Thoracic aorta (tissue), 2 donors: Measurements from ENCODE around the gene SLC26A6. TPM values are rescaled to one million over a fixed set of nuclear protein-coding genes. Genes with fewer than 3 reads are reported as not detected.

Experiments used
- ATAC-seq: fragments of 150-250 bp; one replicate; pipeline ENCODE4 v1.8.0; 2017; ENCODE audit warnings: low read depth; ENCODE audit not compliant: insufficient number of reproducible peaks, low FRiP score
- DNase-seq: peaks from one replicate; pipeline ENCODE4 v3.0.0-alpha.2; 2020; ENCODE audit warnings: low spot score
- H3K27ac ChIP-seq, 2 donors: fragments of 200-600 bp; sonication (generic); 1 replicate in 1 of 2; 2 replicates in 1 of 2; pipeline ENCODE4 v1.5.1; 2016; ENCODE audit warnings: mild to moderate bottlenecking in 2 of 2, moderate library complexity in 2 of 2
- H3K27me3 ChIP-seq: fragments of 200-600 bp; sonication (generic); replicated peaks from 2 replicates; pipeline ENCODE4 v1.6.0; 2016; ENCODE audit warnings: mild to moderate bottlenecking; ENCODE audit not compliant: insufficient read depth
- H3K36me3 ChIP-seq: fragments of 200-600 bp; sonication (generic); one replicate; pipeline ENCODE4 v1.5.1; 2016
- H3K4me1 ChIP-seq, 2 donors: fragments of 200-600 bp; sonication (generic); 1 replicate in 1 of 2; 2 replicates in 1 of 2; pipeline versions ENCODE4 v1.5.1 to v1.6.0; 2016; ENCODE audit warnings: low read depth in 2 of 2, mild to moderate bottlenecking in 1 of 2; ENCODE audit not compliant: control insufficient read depth in 1 of 2
- H3K4me3 ChIP-seq: fragments of 200-600 bp; sonication (generic); 2 replicates; pipeline ENCODE4 v1.5.1; 2016; ENCODE audit warnings: mild to moderate bottlenecking
- H3K9me3 ChIP-seq: fragments of 200-600 bp; sonication (generic); 2 replicates; pipeline ENCODE4 v1.5.1; 2016
- CTCF ChIP-seq: fragments of 200-600 bp; sonication (generic); IDR thresholded peaks from one replicate; pipeline ENCODE4 v1.5.1; 2019; ENCODE audit warnings: antibody characterized with exemption
- total RNA-seq, 2 donors: library from RNA; depleted of rRNA; stranded (reverse); fragments of >200 nt; gene quantifications; one replicate each; pipeline versions ENCODE4 v1.1.0 to v1.2.3, GENCODE V29; 2016

The SLC26A6 gene
- total RNA-seq, 2 donors from 2014 or later: 93.9 to 102 TPM

GRCh38 chr3:48664313-48664644, 29.0 kb upstream of the SLC26A6 start:
- Histone ChIP-seq H3K27ac (peak overlapping the region; percentile 91 to 92), H3K4me1 (peaks cover 4 to 21% of the 10 kb centered on the region in 2 donors), H3K27me3 (no peaks in the 10 kb centered on the region), H3K36me3 (no peaks in the 10 kb centered on the region), H3K9me3 (no peaks in the 10 kb centered on the region), H3K4me3 (peak overlapping the region; percentile 82)
- TF ChIP-seq CTCF: peak; percentile 36
- DNase-seq (no peak), ATAC-seq (no peak)

- peak; percentile 82 for TF ChIP-seq CTCF
- H3K4me3 ChIP-seq: peak overlapping the region; percentile 82
- DNase-seq (peak; percentile 93), ATAC-seq (peak; percentile 88)
- H3K27ac ChIP-seq: peak overlapping the region; percentile 91 to 92
- H3K4me1 ChIP-seq: peaks cover 4 to 21% of the 10 kb centered on the region in 2 donors
- no peaks in the 10 kb centered on the region for H3K27me3 ChIP-seq
- no peaks in the 10 kb centered on the region for H3K36me3 ChIP-seq
- H3K9me3 ChIP-seq: no peaks in the 10 kb centered on the region
Observed at GRCh38 chr3:48663489-48664312, 28.4 kb upstream of the SLC26A6 start.

DNA sequence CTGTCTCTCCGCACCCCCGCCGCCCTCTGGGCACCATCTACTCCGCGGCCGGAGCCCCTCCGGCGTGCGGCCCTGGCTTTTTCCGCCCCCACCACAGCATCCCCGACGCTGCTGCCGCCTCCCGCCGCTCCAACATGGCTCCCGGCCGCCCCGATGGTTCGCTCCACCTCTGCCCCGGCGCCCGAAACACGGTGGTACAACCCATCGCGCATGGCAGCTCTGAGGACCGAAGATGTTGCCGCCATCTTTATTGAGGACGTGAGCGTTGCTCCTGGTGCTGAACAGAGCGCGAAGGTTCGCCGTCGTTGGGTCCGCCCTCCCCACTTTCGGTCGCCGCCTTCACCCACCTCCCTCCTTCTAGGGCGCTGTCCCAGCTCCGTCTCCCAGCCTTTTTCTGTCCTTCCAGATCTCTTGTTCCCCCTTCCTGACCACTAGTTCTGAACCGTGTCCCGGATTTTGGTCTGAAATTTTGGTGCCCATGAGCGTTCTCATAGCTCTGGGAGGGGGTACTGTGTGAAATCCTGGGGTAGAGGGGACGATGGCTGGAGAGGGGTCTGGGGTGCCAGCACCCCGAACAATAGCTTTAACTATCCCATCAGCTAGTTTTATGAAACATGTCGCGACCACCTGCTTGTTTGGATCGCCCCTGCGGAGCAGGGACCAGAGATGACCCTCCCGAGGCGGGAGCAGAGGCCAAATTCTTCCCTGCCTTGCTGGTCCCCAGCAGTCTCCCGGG, 27.7 kb upstream of the SLC26A6 start, which contains the start of gene CELSR3:
Gene CELSR3, minus strand, starts transcription at position 134 of the 736 bp plus-strand sequence. CDS start 252 bp downstream, outside the sequence.
- ATAC-seq: peak; percentile 30
- Histone ChIP-seq H3K4me3 (peak within 1 kb of the TSS; percentile 82), H3K4me1 (peaks cover 4 to 21% of the 10 kb centered on the region in 2 donors), H3K27me3 (no peaks in the 10 kb centered on the region), H3K36me3 (no peaks in the 10 kb centered on the region), H3K27ac (peak within 1 kb of the TSS; percentile 91 to 92), H3K9me3 (no peaks in the 10 kb centered on the region)
- TF ChIP-seq CTCF: no peak
- no peak for DNase-seq

- H3K4me1 ChIP-seq: peaks cover 4 to 21% of the 10 kb centered on the region in 2 donors
- ATAC-seq (no peak), DNase-seq (no peak)
- H3K36me3 ChIP-seq: no peaks in the 10 kb centered on the region
- no peak overlapping the region for H3K27ac ChIP-seq
- no peak for TF ChIP-seq CTCF
- peak overlapping the region; percentile 82 for H3K4me3 ChIP-seq
- H3K9me3 ChIP-seq: no peaks in the 10 kb centered on the region
- H3K27me3 ChIP-seq: no peaks in the 10 kb centered on the region
Observed at GRCh38 chr3:48662145-48662752, 27.0 kb upstream of the SLC26A6 start.
